ENCODE measurements around the gene XG.

DNA sequence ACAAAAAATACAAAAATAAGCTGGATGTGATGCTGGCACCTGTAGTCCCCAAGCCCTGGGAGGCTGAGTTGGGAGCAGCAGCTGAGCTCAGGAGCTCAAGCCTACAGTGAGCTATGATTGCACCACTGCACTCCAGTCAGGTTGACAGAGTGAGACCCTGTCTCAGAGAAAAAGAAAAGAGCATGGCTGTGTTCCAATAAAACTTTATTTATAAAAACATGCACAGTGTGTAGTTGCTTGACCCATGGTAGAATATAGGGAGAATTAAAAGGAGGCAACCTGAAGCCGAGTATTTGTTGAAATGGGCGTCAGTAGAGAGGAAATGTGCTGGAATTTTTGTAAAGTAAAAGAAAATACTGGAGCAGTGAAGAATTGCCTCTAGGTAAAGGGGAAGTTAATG, 103.9 kb downstream of the XG start:
- no peak for TF ChIP-seq EZH2 (IDR thresholded peaks at IDR 0.05; ENCODE audit: borderline replicate concordance, low read length)
- TF ChIP-seq, protein P1, sequence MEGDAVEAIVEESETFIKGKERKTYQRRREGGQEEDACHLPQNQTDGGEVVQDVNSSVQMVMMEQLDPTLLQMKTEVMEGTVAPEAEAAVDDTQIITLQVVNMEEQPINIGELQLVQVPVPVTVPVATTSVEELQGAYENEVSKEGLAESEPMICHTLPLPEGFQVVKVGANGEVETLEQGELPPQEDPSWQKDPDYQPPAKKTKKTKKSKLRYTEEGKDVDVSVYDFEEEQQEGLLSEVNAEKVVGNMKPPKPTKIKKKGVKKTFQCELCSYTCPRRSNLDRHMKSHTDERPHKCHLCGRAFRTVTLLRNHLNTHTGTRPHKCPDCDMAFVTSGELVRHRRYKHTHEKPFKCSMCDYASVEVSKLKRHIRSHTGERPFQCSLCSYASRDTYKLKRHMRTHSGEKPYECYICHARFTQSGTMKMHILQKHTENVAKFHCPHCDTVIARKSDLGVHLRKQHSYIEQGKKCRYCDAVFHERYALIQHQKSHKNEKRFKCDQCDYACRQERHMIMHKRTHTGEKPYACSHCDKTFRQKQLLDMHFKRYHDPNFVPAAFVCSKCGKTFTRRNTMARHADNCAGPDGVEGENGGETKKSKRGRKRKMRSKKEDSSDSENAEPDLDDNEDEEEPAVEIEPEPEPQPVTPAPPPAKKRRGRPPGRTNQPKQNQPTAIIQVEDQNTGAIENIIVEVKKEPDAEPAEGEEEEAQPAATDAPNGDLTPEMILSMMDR (conservative IDR thresholded peaks at IDR 0.05 in 1 of 2, IDR thresholded peaks at IDR 0.05 in 1 of 2; ENCODE audit: extremely low read depth in 1 of 2, insufficient read depth in 1 of 2, low read depth in 1 of 2, low read length in 2 of 2): no peak
